ENCODE results near the gene STXBP4. TPM values are rescaled to one million over a fixed set of nuclear protein-coding genes. Genes with fewer than 3 reads are reported as not detected.

The STXBP4 gene
- polyA plus RNA-seq, 3 donors from 2014 or later: 0.58 to 5.9 TPM; not detected in 1

GRCh38 chr17:54947396-54947795 is 21.2 kb upstream of the STXBP4 start:
- H3K27me3 Mint-ChIP-seq (ENCODE audit: low read depth in 3 of 3): peaks cover 3 to 7% (median 5%) of the 10 kb centered on the region in 3 donors
- H3K9me3 Mint-ChIP-seq: no peaks in the 10 kb centered on the region
- H3K27ac Mint-ChIP-seq: no peak overlapping the region
- H3K4me1 Mint-ChIP-seq: peaks cover 4 to 24% of the 10 kb centered on the region in 2 donors
- H3K4me3 Mint-ChIP-seq: no peak overlapping the region
- DNase-seq: no peak
- peaks cover 0 to 5% (median 0%) of the 10 kb centered on the region in 3 donors for H3K36me3 Mint-ChIP-seq

GRCh38 chr17:54948380-54948779 is 20.2 kb upstream of the STXBP4 start:
- Mint-ChIP-seq H3K36me3 (peaks cover 0 to 5% (median 0%) of the 10 kb centered on the region in 3 donors), H3K9me3 (no peaks in the 10 kb centered on the region), H3K27ac (no peak overlapping the region), H3K4me1 (peaks cover 4 to 24% of the 10 kb centered on the region in 2 donors), H3K4me3 (no peak overlapping the region), H3K27me3 (ENCODE audit: low read depth in 3 of 3) (peaks cover 3 to 7% (median 5%) of the 10 kb centered on the region in 3 donors)
- DNase-seq: peak in 1 of 3 donors; percentile 3

GRCh38 chr17:54950116-54950515 is 18.4 kb upstream of the STXBP4 start:
- DNase-seq: no peak
- Mint-ChIP-seq H3K4me1 (peaks cover 4 to 22% of the 10 kb centered on the region in 2 donors), H3K4me3 (no peak overlapping the region), H3K27ac (no peak overlapping the region), H3K36me3 (peaks cover 0 to 9% (median 0%) of the 10 kb centered on the region in 3 donors), H3K27me3 (ENCODE audit: low read depth in 3 of 3) (peaks cover 2 to 3% (median 3%) of the 10 kb centered on the region in 3 donors), H3K9me3 (no peaks in the 10 kb centered on the region)

- peaks cover 0 to 9% (median 0%) of the 10 kb centered on the region in 3 donors for H3K36me3 Mint-ChIP-seq
- peaks cover 4 to 13% of the 10 kb centered on the region in 2 donors for H3K4me1 Mint-ChIP-seq
- no peak overlapping the region for H3K27ac Mint-ChIP-seq
- H3K4me3 Mint-ChIP-seq: no peak overlapping the region
- peaks cover 2 to 3% (median 3%) of the 10 kb centered on the region in 3 donors for H3K27me3 Mint-ChIP-seq (ENCODE audit: low read depth in 3 of 3)
- DNase-seq: no peak
- H3K9me3 Mint-ChIP-seq: no peaks in the 10 kb centered on the region
Measured at GRCh38 chr17:54951286-54951685, 17.3 kb upstream of the STXBP4 start.

- Mint-ChIP-seq H3K4me1 (peaks cover 0 to 2% of the 10 kb centered on the region in 2 donors), H3K9me3 (no peaks in the 10 kb centered on the region), H3K36me3 (peaks cover 20 to 29% (median 21%) of the 10 kb centered on the region in 3 donors), H3K4me3 (no peak overlapping the region), H3K27me3 (ENCODE audit: low read depth in 3 of 3) (no peaks in the 10 kb centered on the region), H3K27ac (no peak overlapping the region)
- no peak for DNase-seq
Measured at GRCh38 chr17:54956791-54957190, 11.8 kb upstream of the STXBP4 start.

- peaks cover 20 to 24% of the 10 kb centered on the region in 2 donors for H3K4me1 Mint-ChIP-seq
- H3K9me3 Mint-ChIP-seq: no peaks in the 10 kb centered on the region
- no peak overlapping the region for H3K4me3 Mint-ChIP-seq
- peak overlapping the region in 1 of 6 donors; percentile 59 for H3K27ac Mint-ChIP-seq
- H3K27me3 Mint-ChIP-seq (ENCODE audit: low read depth in 3 of 3): peaks cover 0 to 6% (median 0%) of the 10 kb centered on the region in 3 donors
- H3K36me3 Mint-ChIP-seq: peaks cover 0 to 3% (median 3%) of the 10 kb centered on the region in 3 donors
- DNase-seq: peak in 1 of 3 donors; percentile 9
Measured at GRCh38 chr17:54967621-54968261, 824 bp upstream of the STXBP4 start.

- peaks cover 0 to 6% (median 0%) of the 10 kb centered on the region in 3 donors for H3K27me3 Mint-ChIP-seq (ENCODE audit: low read depth in 3 of 3)
- no peaks in the 10 kb centered on the region for H3K36me3 Mint-ChIP-seq
- H3K27ac Mint-ChIP-seq: no peak overlapping the region
- DNase-seq: no peak
- H3K4me3 Mint-ChIP-seq: no peak overlapping the region
- no peaks in the 10 kb centered on the region for H3K9me3 Mint-ChIP-seq
- H3K4me1 Mint-ChIP-seq: peaks cover 20 to 24% of the 10 kb centered on the region in 2 donors
Measured at GRCh38 chr17:54968988-54969332, 395 bp downstream of the STXBP4 start.

- peaks cover 0 to 6% (median 0%) of the 10 kb centered on the region in 3 donors for H3K27me3 Mint-ChIP-seq (ENCODE audit: low read depth in 3 of 3)
- H3K4me3 Mint-ChIP-seq: peak overlapping the region in 2 of 5 donors; percentile 33 to 34
- no peaks in the 10 kb centered on the region for H3K36me3 Mint-ChIP-seq
- H3K4me1 Mint-ChIP-seq: peaks cover 20 to 24% of the 10 kb centered on the region in 2 donors
- DNase-seq: no peak
- H3K27ac Mint-ChIP-seq: peak overlapping the region in 1 of 6 donors; percentile 21
- H3K9me3 Mint-ChIP-seq: no peaks in the 10 kb centered on the region
Measured at GRCh38 chr17:54969658-54970572, 1.4 kb downstream of the STXBP4 start.

GRCh38 chr17:54971147-54971546 is 2.6 kb downstream of the STXBP4 start:
- H3K27ac Mint-ChIP-seq: no peak overlapping the region
- peaks cover 0 to 6% (median 0%) of the 10 kb centered on the region in 3 donors for H3K27me3 Mint-ChIP-seq (ENCODE audit: low read depth in 3 of 3)
- DNase-seq: no peak
- no peak overlapping the region for H3K4me3 Mint-ChIP-seq
- H3K4me1 Mint-ChIP-seq: peaks cover 18% of the 10 kb centered on the region in 2 donors
- no peaks in the 10 kb centered on the region for H3K36me3 Mint-ChIP-seq
- no peaks in the 10 kb centered on the region for H3K9me3 Mint-ChIP-seq

- H3K4me3 Mint-ChIP-seq: no peak overlapping the region
- no peak overlapping the region for H3K27ac Mint-ChIP-seq
- DNase-seq: no peak
- peaks cover 0 to 6% (median 0%) of the 10 kb centered on the region in 3 donors for H3K27me3 Mint-ChIP-seq (ENCODE audit: low read depth in 3 of 3)
- no peaks in the 10 kb centered on the region for H3K9me3 Mint-ChIP-seq
- H3K4me1 Mint-ChIP-seq: peaks cover 11% of the 10 kb centered on the region in 2 donors
- no peaks in the 10 kb centered on the region for H3K36me3 Mint-ChIP-seq
Measured at GRCh38 chr17:54971901-54972300, 3.3 kb downstream of the STXBP4 start.

GRCh38 chr17:54972406-54973138 is 4.0 kb downstream of the STXBP4 start:
- no peak overlapping the region for H3K4me3 Mint-ChIP-seq
- H3K27ac Mint-ChIP-seq: no peak overlapping the region
- no peaks in the 10 kb centered on the region for H3K9me3 Mint-ChIP-seq
- H3K4me1 Mint-ChIP-seq: peaks cover 4 to 5% of the 10 kb centered on the region in 2 donors
- DNase-seq: no peak
- peaks cover 0 to 4% (median 0%) of the 10 kb centered on the region in 3 donors for H3K27me3 Mint-ChIP-seq (ENCODE audit: low read depth in 3 of 3)
- no peaks in the 10 kb centered on the region for H3K36me3 Mint-ChIP-seq

GRCh38 chr17:54974759-54975158 is 6.2 kb downstream of the STXBP4 start:
- Mint-ChIP-seq H3K4me1 (no peaks in the 10 kb centered on the region), H3K9me3 (no peaks in the 10 kb centered on the region), H3K36me3 (peaks cover 0 to 3% (median 0%) of the 10 kb centered on the region in 3 donors), H3K27me3 (ENCODE audit: low read depth in 3 of 3) (no peaks in the 10 kb centered on the region), H3K4me3 (no peak overlapping the region), H3K27ac (no peak overlapping the region)
- DNase-seq: no peak

- no peak for DNase-seq
- Mint-ChIP-seq H3K9me3 (peaks cover 0 to 2% (median 0%) of the 10 kb centered on the region in 6 donors), H3K4me3 (no peak overlapping the region), H3K4me1 (no peaks in the 10 kb centered on the region), H3K27me3 (ENCODE audit: low read depth in 3 of 3) (no peaks in the 10 kb centered on the region), H3K27ac (no peak overlapping the region), H3K36me3 (peaks cover 0 to 3% (median 0%) of the 10 kb centered on the region in 3 donors)
Measured at GRCh38 chr17:54976316-54976715, 7.8 kb downstream of the STXBP4 start.

Data from immature natural killer cell (primary cell).